Parathyroid adenoma (tissue), 2 donors: ENCODE results near the gene LRIG1.
A peak's percentile ranks its signal among the peaks of the same experiment; 100 is the strongest.

Experiments used
- H2AFZ ChIP-seq: fragments of 300-600 bp; sonication (generic); one replicate; pipeline ENCODE4 v1.7.0; 2017; ENCODE audit warnings: antibody characterized with exemption, mild to moderate bottlenecking
- H3K27ac ChIP-seq: fragments of 300-600 bp; sonication (generic); one replicate; pipeline ENCODE4 v1.7.0; 2017
- H3K27me3 ChIP-seq: fragments of 300-600 bp; sonication (generic); one replicate; pipeline ENCODE4 v1.7.0; 2017; ENCODE audit warnings: low read length; ENCODE audit not compliant: control insufficient read depth, insufficient read depth
- H3K36me3 ChIP-seq: fragments of 300-600 bp; sonication (generic); one replicate; pipeline ENCODE4 v1.7.0; 2017; ENCODE audit warnings: low read length; ENCODE audit not compliant: control insufficient read depth, insufficient read depth
- H3K4me1 ChIP-seq: fragments of 300-600 bp; sonication (generic); one replicate; pipeline ENCODE4 v1.7.0; 2017; ENCODE audit warnings: control low read depth
- H3K4me2 ChIP-seq: fragments of 300-600 bp; sonication (generic); one replicate; pipeline ENCODE4 v1.7.0; 2017; ENCODE audit warnings: low read length
- H3K4me3 ChIP-seq: fragments of 300-600 bp; sonication (generic); one replicate; pipeline ENCODE4 v1.7.0; 2017; ENCODE audit warnings: low read depth, low read length
- H3K79me2 ChIP-seq: fragments of 300-600 bp; sonication (generic); one replicate; pipeline ENCODE4 v1.7.0; 2017; ENCODE audit warnings: control low read depth
- H3K9ac ChIP-seq: fragments of 300-600 bp; sonication (generic); one replicate; pipeline ENCODE4 v1.7.0; 2017; ENCODE audit warnings: mild to moderate bottlenecking
- H3K9me3 ChIP-seq: fragments of 300-600 bp; sonication (generic); one replicate; pipeline ENCODE4 v1.7.0; 2017; ENCODE audit warnings: low read length; ENCODE audit not compliant: control insufficient read depth
- TF ChIP-seq, protein P1 (sequence below): fragments of 300-600 bp; sonication (generic); IDR thresholded peaks from one replicate; pipeline ENCODE4 v1.7.0; 2017; ENCODE audit warnings: antibody characterized with exemption, mild to moderate bottlenecking
- donor health status: primary hyperparathyroidism.

Gene LRIG1

DNA sequence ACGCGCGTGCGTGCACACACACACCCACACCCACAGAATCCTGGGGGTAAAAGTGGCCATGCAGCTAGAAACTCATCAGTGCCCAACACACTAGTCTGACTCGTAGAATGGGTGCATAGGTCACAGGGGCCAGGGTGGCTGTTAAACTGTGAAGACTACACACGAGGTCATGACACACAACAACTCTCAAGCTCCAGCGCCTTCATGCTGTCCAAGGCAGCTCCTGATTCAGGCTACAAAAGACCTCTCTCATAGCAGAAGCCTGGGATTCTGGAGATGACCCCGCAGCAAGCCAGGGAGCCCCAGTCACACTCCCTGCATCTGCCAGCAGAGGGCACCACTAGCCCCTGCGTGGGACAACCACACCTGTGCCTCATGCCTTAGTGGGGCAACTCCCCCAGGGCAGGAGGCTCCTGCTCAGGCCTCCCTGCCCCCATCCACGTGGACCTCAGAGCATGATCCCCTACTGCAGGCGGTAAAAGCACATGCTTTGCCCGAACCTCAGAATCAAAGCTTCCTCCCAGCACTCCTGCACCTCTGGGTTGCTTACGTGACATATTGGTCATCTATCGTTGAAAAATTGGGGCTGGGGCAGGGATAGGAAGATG lies 93.1 kb downstream of the LRIG1 start:
- H3K4me1 ChIP-seq = no peaks in the 10 kb centered on the region
- TF ChIP-seq, protein P1, sequence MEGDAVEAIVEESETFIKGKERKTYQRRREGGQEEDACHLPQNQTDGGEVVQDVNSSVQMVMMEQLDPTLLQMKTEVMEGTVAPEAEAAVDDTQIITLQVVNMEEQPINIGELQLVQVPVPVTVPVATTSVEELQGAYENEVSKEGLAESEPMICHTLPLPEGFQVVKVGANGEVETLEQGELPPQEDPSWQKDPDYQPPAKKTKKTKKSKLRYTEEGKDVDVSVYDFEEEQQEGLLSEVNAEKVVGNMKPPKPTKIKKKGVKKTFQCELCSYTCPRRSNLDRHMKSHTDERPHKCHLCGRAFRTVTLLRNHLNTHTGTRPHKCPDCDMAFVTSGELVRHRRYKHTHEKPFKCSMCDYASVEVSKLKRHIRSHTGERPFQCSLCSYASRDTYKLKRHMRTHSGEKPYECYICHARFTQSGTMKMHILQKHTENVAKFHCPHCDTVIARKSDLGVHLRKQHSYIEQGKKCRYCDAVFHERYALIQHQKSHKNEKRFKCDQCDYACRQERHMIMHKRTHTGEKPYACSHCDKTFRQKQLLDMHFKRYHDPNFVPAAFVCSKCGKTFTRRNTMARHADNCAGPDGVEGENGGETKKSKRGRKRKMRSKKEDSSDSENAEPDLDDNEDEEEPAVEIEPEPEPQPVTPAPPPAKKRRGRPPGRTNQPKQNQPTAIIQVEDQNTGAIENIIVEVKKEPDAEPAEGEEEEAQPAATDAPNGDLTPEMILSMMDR = peak; percentile 82
- H2AFZ ChIP-seq = no peak overlapping the region
- H3K27me3 ChIP-seq = no peaks in the 10 kb centered on the region
- no peaks in the 10 kb centered on the region for H3K36me3 ChIP-seq
- no peak overlapping the region for H3K4me2 ChIP-seq
- no peaks in the 10 kb centered on the region for H3K9me3 ChIP-seq
- peaks cover 4% of the 10 kb centered on the region for H3K79me2 ChIP-seq
- H3K9ac ChIP-seq = no peak overlapping the region
- H3K4me3 ChIP-seq = no peak overlapping the region
- no peak overlapping the region for H3K27ac ChIP-seq

DNA sequence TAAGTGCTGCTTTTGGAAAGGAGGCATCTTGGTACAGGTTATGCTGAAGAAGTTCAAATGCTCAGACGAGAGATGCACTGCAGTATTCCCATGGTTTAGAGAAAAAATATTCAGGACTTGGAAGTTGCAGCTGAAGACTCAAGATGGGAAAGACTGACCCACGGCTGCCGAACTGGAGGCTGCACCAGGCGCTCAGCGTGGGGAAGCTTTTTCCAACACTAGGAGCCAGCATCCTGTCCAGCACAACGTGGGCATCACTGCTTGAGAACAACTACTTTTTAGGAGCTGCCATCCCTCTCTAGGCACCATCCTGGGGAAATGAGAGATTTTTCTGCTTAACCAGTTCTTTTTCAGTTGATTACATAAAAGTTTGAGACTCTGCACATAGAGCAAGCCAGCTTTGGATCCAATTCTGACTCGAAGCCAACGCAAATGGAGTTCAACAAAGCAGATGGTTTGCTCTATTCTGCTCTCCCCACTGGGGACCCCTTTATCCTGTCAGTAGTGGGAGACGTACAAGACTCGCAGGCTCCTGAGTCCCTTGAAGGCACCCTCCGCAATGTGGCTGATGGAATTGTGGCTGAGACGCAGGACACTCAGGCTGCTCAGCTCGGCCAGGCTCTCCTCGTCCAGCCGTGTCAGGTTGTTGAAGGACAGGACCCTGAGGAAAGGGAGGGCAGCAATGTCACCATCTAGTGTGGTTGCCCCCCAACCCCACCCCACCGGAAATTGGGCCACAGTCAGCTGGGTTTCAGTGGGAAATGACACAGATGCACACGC lies 93.8 kb downstream of the LRIG1 start:
- no peaks in the 10 kb centered on the region for H3K27me3 ChIP-seq
- TF ChIP-seq, protein P1 = no peak
- H3K27ac ChIP-seq = no peak overlapping the region
- no peak overlapping the region for H3K4me3 ChIP-seq
- no peaks in the 10 kb centered on the region for H3K9me3 ChIP-seq
- no peak overlapping the region for H3K9ac ChIP-seq
- H3K4me1 ChIP-seq = no peaks in the 10 kb centered on the region
- no peaks in the 10 kb centered on the region for H3K36me3 ChIP-seq
- H3K4me2 ChIP-seq = no peak overlapping the region
- peaks cover 4% of the 10 kb centered on the region for H3K79me2 ChIP-seq
- H2AFZ ChIP-seq = no peak overlapping the region

DNA sequence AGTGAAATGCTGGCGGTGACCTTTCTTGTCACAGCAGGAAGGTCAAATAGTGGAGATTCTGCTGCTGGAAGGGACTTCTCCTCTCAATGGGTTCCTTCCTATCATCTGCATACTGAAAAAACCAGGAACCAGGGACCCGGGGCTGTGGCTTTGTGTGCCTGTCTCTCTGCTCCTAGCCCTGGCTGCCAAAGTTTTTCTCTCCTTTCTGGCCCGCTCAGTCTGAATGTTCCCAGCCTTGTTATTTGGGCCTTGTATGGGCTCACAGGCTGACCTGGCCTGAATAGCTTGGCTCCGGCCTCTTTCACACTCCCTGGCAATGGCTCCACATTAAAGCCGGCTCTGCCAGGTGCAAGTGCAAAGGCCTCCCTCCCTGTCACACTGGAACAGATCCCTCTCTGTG lies 94.7 kb downstream of the LRIG1 start:
- Histone ChIP-seq H3K4me3 (no peak overlapping the region), H3K27ac (no peak overlapping the region), H3K9me3 (no peaks in the 10 kb centered on the region), H3K79me2 (peaks cover 4% of the 10 kb centered on the region), H3K9ac (no peak overlapping the region), H3K36me3 (no peaks in the 10 kb centered on the region), H3K4me2 (no peak overlapping the region), H2AFZ (no peak overlapping the region), H3K4me1 (no peaks in the 10 kb centered on the region), H3K27me3 (no peaks in the 10 kb centered on the region)
- TF ChIP-seq, protein P1 = no peak

DNA sequence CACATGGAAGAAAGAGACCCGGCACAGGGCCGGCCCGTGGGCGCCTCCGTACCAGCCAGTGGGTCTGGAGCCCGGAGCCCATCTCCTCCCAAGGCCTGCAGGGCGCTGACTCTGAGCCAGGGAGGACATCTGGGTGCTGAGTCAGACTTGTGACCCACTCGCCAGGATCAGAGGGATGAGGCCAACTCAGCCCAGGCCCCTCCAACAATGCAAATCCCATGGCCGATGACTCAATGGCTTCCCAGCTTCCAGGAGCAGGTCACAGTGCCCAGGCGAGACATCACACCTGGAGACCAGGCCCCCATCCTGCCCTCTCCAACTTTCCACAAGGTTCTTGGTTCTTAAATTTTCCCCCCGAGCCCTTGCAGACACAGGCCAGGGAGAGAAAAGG lies 95.1 kb downstream of the LRIG1 start:
- Histone ChIP-seq H3K79me2 (peaks cover 4% of the 10 kb centered on the region), H3K4me3 (no peak overlapping the region), H3K27me3 (no peaks in the 10 kb centered on the region), H3K9me3 (no peaks in the 10 kb centered on the region), H3K36me3 (no peaks in the 10 kb centered on the region), H3K9ac (no peak overlapping the region), H3K4me1 (no peaks in the 10 kb centered on the region), H3K4me2 (no peak overlapping the region), H3K27ac (no peak overlapping the region), H2AFZ (no peak overlapping the region)
- TF ChIP-seq, protein P1 = no peak
